OCI-LY3 (cell line): ENCODE results near the gene RPL29.

Experiments used
- CTCF ChIP-seq: fragments of 200-600, 300-600 bp; sonication (generic); IDR thresholded peaks from 2 replicates; pipeline ENCODE4 v1.5.1; 2014; ENCODE audit warnings: antibody characterized with exemption, low read length, low read depth
- EZH2phosphoT487 ChIP-seq: fragments of 200-600 bp; shearing (Covaris generic); IDR thresholded peaks from 2 replicates; pipeline ENCODE4 v1.6.1; 2018; ENCODE audit warnings: antibody characterized with exemption, mixed run types, low read depth

- TF ChIP-seq CTCF, result no peak
- no peak for TF ChIP-seq EZH2phosphoT487
Measured at GRCh38 chr3:52021489-52022268, 26.0 kb upstream of the RPL29 start.
